Activated CD8-positive, alpha-beta T cell treated with anti-CD3 and anti-CD28 coated beads for 36 hours (primary cell): Measurements from ENCODE around the gene ZFYVE27. TPM values are rescaled to one million over a fixed set of nuclear protein-coding genes. Genes with fewer than 3 reads are reported as not detected.
A peak's percentile ranks its signal among the peaks of the same experiment; 100 is the strongest.

Experiments used
- ATAC-seq: fragments of 200-7000 bp; cut with Tn5 transposase; one replicate; pipeline ENCODE4 v1.10.0; 2021; ENCODE audit warnings: mild to moderate bottlenecking, moderate library complexity
- CTCF ChIA-PET: fragments of 350-600 bp; sonication (Branson Sonifier 250); formaldehyde crosslinking; loops from one replicate; lab custom pipeline; 2021; ENCODE audit warnings: antibody characterized with exemption; lab: Charles Lee
- POLR2A ChIA-PET: fragments of 350-600 bp; sonication (Branson Sonifier 250); formaldehyde crosslinking; loops from one replicate; lab custom pipeline; 2021; ENCODE audit warnings: antibody characterized with exemption; lab: Charles Lee
- DNase-seq: peaks from one replicate; pipeline ENCODE4 v3.0.0-alpha.2; 2020
- H3K27ac Mint-ChIP-seq: one replicate; pipeline ENCODE4 v1.8.0; 2021; ENCODE audit warnings: mild to moderate bottlenecking, mixed read lengths
- H3K27me3 Mint-ChIP-seq: one replicate; pipeline ENCODE4 v1.8.0; 2021; ENCODE audit warnings: mixed read lengths
- H3K36me3 Mint-ChIP-seq: one replicate; pipeline ENCODE4 v1.8.0; 2021; ENCODE audit warnings: low read depth, mixed read lengths
- H3K4me1 Mint-ChIP-seq: one replicate; pipeline ENCODE4 v1.8.0; 2021; ENCODE audit warnings: low read depth, mixed read lengths
- H3K4me3 Mint-ChIP-seq: one replicate; pipeline ENCODE4 v1.8.0; 2021; ENCODE audit warnings: mild to moderate bottlenecking, moderate library complexity, mixed read lengths
- H3K9me3 Mint-ChIP-seq: one replicate; pipeline ENCODE4 v1.8.0; 2021; ENCODE audit warnings: mixed read lengths
- CTCF ChIP-seq: fragments of 200-600 bp; IDR thresholded peaks from one replicate; pipeline ENCODE4 v1.8.0; 2022; ENCODE audit warnings: antibody characterized with exemption, mild to moderate bottlenecking
- intact Hi-C: fragments of 100-400 bp; cut with micrococcal nuclease; formaldehyde crosslinking; loops from one replicate; pipeline ENCODE4 v1.10.0; 2022
- total RNA-seq, 2 experiments: library from RNA; stranded (reverse); gene quantifications; one replicate each; pipeline ENCODE4 v1.2.3, GENCODE V29; 2021

Gene ZFYVE27
- total RNA-seq, 2 experiments from 2014 or later, result 18.1 to 20.1 TPM

- ChIA-PET CTCF (interaction anchor here (1.5 to 15.2 kb wide), 4 partner anchors 10 to 35 kb away, joined by 6 to 537 read pairs (median 10); partner anchors contain the start of genes AVPI1 and MARVELD1), POLR2A (interaction anchor here (1.3 to 5.0 kb wide), 2 partner anchors 8 to 14 kb away, joined by 4 to 19 read pairs; partner anchors contain the start of gene MARVELD1)
- H3K4me1 Mint-ChIP-seq, result no peaks in the 10 kb centered on the region
- no peaks in the 10 kb centered on the region for H3K27me3 Mint-ChIP-seq
- intact Hi-C loops, result no loop called here
- H3K4me3 Mint-ChIP-seq, result no peak overlapping the region
- no peaks in the 10 kb centered on the region for H3K9me3 Mint-ChIP-seq
- no peak for DNase-seq
- no peak for ATAC-seq
- TF ChIP-seq CTCF, result no peak
- no peaks in the 10 kb centered on the region for H3K36me3 Mint-ChIP-seq
- no peak overlapping the region for H3K27ac Mint-ChIP-seq
Measured at GRCh38 chr10:97721871-97722780, 14.8 kb upstream of the ZFYVE27 start.

- no peak for ATAC-seq
- POLR2A ChIA-PET, result interaction anchor here (1.3 to 5.0 kb wide), 2 partner anchors 9 to 15 kb away, joined by 4 to 19 read pairs; partner anchors contain the start of gene MARVELD1
- no peaks in the 10 kb centered on the region for H3K36me3 Mint-ChIP-seq
Measured at GRCh38 chr10:97723001-97723400, 13.9 kb upstream of the ZFYVE27 start.

DNA sequence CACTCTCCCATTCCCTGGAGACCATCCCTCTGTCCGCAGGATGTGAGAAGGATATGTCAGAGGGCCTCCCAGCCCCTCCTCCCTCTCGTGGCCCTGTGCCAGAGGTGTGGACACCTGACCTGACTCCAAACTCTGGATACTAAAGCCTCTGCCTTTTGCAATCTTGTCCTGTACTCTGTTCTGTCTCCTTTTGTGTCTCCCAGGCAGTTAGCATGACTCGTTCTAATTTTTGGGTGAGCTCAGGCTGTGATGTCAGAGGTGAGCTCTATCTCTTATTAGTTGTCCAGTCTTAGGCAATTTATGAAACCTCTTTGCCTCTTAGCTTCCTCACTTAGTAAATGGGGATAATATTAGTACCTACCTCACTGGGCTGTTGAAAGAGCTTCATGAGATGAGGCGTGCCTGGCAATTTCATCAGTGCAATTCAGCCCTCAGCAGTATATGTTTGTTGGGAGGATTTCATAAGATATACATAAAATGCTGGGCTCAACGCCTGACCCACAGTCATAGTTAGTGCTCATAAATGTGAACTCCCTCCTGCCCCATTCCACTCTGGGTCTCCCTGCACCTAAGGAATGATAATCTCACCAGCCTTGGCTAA is 12.5 kb upstream of the ZFYVE27 start:
- no peak for TF ChIP-seq CTCF
- DNase-seq, result no peak
- H3K27ac Mint-ChIP-seq, result no peak overlapping the region
- no peak for ATAC-seq
- H3K9me3 Mint-ChIP-seq, result no peaks in the 10 kb centered on the region
- H3K27me3 Mint-ChIP-seq, result peaks cover 3% of the 10 kb centered on the region
- intact Hi-C loops, result no loop called here
- H3K4me3 Mint-ChIP-seq, result no peak overlapping the region
- ChIA-PET POLR2A (interaction anchor here (0.6 to 5.0 kb wide), 4 partner anchors 10 to 269 kb away, joined by 3 to 19 read pairs (median 3); partner anchors contain the start of genes MARVELD1 and ZFYVE27), CTCF (interaction anchor here (1.5 to 15.2 kb wide), 4 partner anchors 14 to 41 kb away, joined by 3 to 537 read pairs (median 9); partner anchors contain the start of genes AVPI1 and MARVELD1)
- no peaks in the 10 kb centered on the region for H3K36me3 Mint-ChIP-seq
- H3K4me1 Mint-ChIP-seq, result no peaks in the 10 kb centered on the region

More at GRCh38 chr10:97723001-97723400, 13.9 kb upstream of the ZFYVE27 start:
- DNase-seq, result no peak
- intact Hi-C loops, result no loop called here
- Mint-ChIP-seq H3K4me1 (no peaks in the 10 kb centered on the region), H3K27me3 (no peaks in the 10 kb centered on the region), H3K4me3 (no peak overlapping the region), H3K27ac (no peak overlapping the region), H3K9me3 (no peaks in the 10 kb centered on the region)
- CTCF ChIA-PET, result interaction anchor here (1.5 to 15.2 kb wide), 4 partner anchors 9 to 36 kb away, joined by 6 to 537 read pairs (median 10); partner anchors contain the start of genes AVPI1 and MARVELD1
- TF ChIP-seq CTCF, result no peak

DNA sequence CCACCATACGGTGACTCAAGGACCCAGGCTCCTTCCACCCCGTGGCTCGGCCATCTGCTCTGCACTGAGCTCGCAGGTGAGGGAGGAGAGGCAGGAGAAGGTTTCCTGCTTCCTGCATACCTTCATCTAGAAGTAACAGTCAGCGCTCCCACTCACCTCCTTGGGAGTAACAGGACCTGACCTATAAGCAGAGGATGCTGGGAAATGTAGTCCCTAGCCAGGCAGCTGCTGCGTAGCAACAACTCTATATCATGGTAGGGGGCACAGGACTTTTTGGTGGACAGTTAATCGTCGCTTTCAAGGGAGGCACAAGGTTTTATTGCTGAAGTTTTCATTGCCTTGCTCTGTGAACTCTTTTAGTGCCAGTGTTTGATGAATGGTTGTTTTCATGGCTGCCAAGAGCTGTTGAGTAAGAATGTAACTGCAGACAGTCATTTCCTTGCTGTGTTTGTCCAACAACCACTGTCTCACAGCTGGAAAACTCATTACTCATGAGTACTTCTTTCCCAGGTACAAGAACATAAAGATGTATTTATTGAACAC is 10.2 kb upstream of the ZFYVE27 start:
- peaks cover 3% of the 10 kb centered on the region for H3K27me3 Mint-ChIP-seq
- no peak for DNase-seq
- ChIA-PET CTCF (interaction anchor here (1.5 to 15.2 kb wide), 3 partner anchors 9 to 50 kb away, joined by 8 to 537 read pairs (median 12); partner anchors contain the start of genes MARVELD1 and ZFYVE27), POLR2A (interaction anchor here (1.4 to 5.0 kb wide), 2 partner anchors 10 to 12 kb away, joined by 4 to 19 read pairs; partner anchors contain the start of genes MARVELD1 and ZFYVE27)
- H3K4me3 Mint-ChIP-seq, result no peak overlapping the region
- H3K4me1 Mint-ChIP-seq, result no peaks in the 10 kb centered on the region
- ATAC-seq, result peak; percentile 20
- H3K9me3 Mint-ChIP-seq, result no peaks in the 10 kb centered on the region
- no peak overlapping the region for H3K27ac Mint-ChIP-seq
- no peak for TF ChIP-seq CTCF
- no peaks in the 10 kb centered on the region for H3K36me3 Mint-ChIP-seq
- intact Hi-C loops, result no loop called here
